GM12873 (cell line): ENCODE results near the gene TRAF4.

Experiments
- TF ChIP-seq, protein P1 (sequence below): IDR thresholded peaks from 2 replicates; pipeline ENCODE4 v1.5.1; 2012; ENCODE audit warnings: low read depth, mild to moderate bottlenecking, moderate library complexity, low read length, control low read depth; ENCODE audit not compliant: insufficient read depth; ENCODE audit errors: missing control alignments

Gene TRAF4

DNA sequence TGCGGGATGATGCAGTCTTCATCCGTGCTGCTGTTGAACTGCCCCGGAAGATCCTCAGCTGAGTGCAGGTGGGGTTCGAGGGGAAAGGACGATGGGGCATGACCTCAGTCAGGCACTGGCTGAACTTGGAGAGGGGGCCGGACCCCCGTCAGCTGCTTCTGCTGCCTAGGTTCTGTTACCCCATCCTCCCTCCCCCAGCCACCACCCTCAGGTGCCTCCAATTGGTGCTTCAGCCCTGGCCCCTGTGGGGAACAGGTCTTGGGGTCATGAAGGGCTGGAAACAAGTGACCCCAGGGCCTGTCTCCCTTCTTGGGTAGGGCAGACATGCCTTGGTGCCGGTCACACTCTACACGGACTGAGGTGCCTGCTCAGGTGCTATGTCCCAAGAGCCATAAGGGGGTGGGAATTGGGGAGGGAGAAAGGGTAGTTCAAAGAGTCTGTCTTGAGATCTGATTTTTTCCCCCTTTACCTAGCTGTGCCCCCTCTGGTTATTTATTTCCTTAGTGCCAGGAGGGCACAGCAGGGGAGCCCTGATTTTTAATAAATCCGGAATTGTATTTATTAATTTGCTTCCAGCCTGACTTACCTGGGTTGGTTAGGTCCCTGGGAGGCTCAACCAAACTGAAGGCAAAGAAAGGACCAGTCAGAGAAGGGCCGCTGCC lies 5.8 kb downstream of the TRAF4 start:
- TF ChIP-seq, protein P1, sequence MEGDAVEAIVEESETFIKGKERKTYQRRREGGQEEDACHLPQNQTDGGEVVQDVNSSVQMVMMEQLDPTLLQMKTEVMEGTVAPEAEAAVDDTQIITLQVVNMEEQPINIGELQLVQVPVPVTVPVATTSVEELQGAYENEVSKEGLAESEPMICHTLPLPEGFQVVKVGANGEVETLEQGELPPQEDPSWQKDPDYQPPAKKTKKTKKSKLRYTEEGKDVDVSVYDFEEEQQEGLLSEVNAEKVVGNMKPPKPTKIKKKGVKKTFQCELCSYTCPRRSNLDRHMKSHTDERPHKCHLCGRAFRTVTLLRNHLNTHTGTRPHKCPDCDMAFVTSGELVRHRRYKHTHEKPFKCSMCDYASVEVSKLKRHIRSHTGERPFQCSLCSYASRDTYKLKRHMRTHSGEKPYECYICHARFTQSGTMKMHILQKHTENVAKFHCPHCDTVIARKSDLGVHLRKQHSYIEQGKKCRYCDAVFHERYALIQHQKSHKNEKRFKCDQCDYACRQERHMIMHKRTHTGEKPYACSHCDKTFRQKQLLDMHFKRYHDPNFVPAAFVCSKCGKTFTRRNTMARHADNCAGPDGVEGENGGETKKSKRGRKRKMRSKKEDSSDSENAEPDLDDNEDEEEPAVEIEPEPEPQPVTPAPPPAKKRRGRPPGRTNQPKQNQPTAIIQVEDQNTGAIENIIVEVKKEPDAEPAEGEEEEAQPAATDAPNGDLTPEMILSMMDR: no peak

DNA sequence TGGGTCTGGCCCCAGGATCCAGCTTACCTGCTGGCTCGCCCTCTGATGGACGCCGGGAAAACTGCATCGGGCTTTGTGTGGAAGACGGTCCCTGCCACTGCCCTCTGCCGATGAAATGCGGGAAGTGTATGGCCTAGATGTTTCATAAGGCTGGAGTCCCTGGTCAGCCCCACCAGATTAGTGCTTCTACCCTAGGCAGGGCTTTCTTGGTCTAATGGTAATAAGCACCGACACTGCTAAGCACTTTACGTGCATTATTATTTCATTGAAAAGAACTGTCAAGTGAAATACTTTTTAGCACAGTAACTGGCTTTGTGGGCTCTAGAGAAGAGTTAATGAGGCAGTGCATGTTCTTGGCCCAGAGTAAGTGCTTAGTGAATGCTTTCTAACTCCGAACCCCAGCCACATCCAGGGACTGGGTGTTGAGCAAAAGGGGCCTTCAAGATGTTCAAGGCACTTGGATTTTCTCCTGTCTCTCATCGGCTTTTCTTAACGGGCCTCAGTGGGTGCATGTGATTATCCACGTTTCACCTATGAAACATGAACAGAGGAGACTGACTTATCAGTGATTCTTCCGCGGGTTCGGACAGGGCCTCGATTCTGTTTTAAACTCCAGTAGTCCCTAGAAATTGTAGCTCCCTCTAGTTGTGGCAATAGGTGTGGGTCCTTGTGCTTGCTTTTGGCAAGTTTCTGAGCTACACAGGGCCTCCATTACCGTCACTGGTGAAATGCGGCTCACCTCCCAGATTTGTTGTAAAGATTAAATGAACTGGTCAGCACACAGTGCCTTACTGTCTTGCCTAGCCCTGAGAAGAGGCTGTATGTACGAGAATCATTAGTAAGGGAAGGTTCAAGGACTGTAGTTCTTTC lies 6.6 kb downstream of the TRAF4 start:
- TF ChIP-seq, protein P1: peak; percentile 100

DNA sequence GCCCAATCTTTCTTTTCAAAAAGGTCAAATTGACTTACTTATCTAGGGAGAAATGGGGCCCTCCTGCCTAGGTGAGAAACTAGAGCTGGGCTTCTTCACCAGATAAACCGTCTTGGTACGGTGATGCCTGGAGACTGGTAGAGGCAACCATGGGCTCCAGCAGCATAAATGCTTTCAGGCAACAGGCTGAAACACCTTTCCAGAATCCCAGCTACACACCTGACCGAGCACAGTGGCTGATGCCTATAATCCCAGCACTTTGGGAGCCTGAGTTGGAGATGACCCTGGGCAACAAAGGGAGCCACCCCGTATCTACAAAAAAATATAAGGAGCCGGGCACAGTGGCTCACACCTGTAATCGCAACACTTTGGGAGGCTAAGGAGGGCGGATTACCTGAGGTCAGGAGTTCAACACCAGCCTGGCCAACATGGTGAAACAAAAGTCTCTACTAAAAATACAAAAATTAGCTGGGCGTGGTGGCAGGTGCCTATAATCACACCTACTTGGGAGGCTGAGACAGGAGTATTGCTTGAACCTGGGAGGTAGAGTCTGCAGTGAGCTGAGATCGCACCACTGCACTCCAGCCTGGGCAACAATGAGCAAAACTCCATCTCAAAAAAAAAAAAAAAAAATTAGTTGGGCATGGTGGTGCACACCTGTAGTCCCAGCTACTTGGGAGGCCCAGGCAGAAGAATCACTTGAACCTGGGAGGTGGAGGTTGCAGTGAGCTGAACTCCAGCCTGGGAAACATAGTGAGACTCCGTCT lies 8.0 kb downstream of the TRAF4 start:
- TF ChIP-seq, protein P1: no peak

DNA sequence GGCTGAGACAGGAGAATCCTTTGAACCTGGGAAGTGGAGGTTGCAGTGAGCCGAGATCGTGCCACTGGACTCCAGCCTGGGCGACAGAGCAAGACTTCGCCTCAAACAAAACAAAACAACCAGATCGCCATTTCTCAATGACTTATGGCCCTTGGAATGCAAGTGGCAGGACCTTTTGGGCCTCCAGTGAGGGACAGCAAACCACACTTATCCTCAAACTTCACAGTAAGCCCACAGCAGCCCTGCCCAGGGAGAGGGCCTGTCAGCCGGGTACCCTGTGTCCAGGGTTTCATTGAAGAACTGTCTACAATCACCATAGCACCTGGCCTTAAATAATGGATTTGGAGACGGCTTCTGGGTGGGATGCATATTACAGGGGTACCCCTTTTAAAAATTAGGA lies 11.7 kb downstream of the TRAF4 start:
- TF ChIP-seq, protein P1: no peak

DNA sequence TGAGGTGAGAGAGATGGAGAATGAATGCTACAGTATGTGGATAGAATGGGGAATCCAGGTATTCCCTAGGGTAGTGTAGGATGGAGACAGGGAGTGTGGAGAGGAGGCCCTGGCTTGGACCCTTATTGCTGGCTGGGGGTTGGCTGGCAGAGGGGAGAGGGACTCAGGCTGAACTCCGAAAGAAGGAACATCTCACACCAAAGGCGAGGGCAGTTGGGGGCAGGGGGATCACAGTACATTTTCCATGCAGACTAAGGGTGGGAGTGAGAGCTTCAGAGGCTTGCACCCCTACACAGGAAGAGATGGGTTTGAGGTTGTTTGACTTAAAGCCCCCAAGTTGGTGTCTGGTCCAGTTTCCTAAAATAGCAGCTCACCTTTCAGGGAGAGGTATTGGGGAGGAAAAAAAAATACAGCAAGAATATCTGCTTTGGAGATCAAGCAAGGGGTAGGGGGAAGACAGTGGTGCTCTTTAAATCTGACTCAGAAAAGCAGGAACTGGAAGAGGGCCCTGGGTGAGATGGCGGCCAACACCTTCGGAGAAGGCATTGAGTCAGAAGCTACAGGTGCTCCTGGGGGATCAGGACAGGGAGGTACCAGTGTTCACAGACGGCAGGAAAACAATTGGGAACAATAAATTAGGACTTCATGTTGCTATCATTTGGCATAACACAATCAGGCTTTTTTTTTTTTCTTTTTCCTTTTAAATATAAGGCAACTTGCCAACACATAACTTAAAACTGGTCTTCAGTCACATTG lies 12.4 kb downstream of the TRAF4 start:
- TF ChIP-seq, protein P1: no peak

DNA sequence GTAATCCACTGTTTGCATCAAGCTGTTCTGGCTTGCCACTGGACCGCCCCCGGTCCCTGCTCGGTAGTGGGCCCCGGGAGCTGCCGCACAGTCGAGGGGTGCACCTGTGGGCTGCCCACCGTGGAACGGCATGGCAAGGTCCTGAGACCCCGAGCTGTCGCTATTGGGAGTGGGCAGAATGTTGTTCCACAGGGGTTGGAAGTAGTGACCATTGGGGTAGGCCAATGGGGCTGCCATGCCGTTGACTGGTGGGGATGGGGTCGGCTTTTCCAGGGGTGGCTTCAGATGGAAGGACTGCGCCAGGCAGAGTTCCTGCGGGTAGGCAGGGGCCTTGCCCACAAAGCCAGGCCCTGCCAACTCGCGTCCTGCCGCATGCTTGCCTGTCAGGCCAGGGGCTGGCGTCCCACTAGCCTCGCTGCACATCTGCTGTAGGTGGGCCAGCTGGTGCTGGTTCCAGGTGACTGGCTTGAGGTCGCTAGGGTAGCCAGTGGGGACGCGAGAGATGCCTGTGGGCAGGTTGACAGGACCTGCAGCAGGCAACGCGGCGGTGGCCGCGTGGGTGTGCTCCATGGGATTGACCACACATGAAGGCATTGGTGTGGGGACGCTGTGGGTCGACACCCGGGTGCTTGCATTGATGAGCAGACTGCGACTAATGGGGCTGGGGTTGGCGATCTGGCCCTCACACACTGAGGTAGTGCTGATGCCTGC lies 14.8 kb downstream of the TRAF4 start:
- TF ChIP-seq, protein P1: no peak
